Hindlimb muscle (tissue), 1 donor: Measurements from ENCODE around the gene OPN3. TPM values are rescaled to one million over a fixed set of nuclear protein-coding genes. Genes with fewer than 3 reads are reported as not detected.
"Not testable (repeated sequence)": the region's sequence is repeated elsewhere in the genome, so short reads cannot be mapped to it uniquely, and the experiment has no call there.

Source experiments
- DNase-seq: peaks from one replicate; pipeline ENCODE4 v3.0.0-alpha.2; 2013
- polyA plus RNA-seq: library from polyadenylated mRNA; unstranded; fragments of 120-200 nt; gene quantifications from one replicate; pipeline ENCODE4 v1.2.1, GENCODE V29; 2013; ENCODE audit not compliant: insufficient read length

OPN3 gene
- 27.0 TPM for polyA plus RNA-seq

GRCh38 chr1:241640149-241640866 lies at the start of gene OPN3, which contains the start of gene CHML:
OPN3 (minus strand) TSS chr1:241640369; CDS start chr1:241640254, 115 bp downstream.
CHML (minus strand) TSS chr1:241640369; CDS start chr1:241635766, 4,603 bp downstream.
- DNase-seq = peak; percentile 91

- DNase-seq = no peak
Observed at GRCh38 chr1:241688940-241689368, 48.8 kb upstream of the OPN3 start.

- no peak for DNase-seq
Observed at GRCh38 chr1:241684108-241684507, 43.9 kb upstream of the OPN3 start.

GRCh38 chr1:241682921-241683320 lies 42.8 kb upstream of the OPN3 start:
- DNase-seq = no peak

GRCh38 chr1:241681861-241682448 lies 41.8 kb upstream of the OPN3 start:
- DNase-seq = not testable (repeated sequence)

- DNase-seq = no peak
Observed at GRCh38 chr1:241679961-241680360, 39.8 kb upstream of the OPN3 start.

GRCh38 chr1:241679404-241679803 lies 39.2 kb upstream of the OPN3 start:
- DNase-seq = no peak

- no peak for DNase-seq
Observed at GRCh38 chr1:241678536-241678935, 38.4 kb upstream of the OPN3 start.

GRCh38 chr1:241677201-241677600 lies 37.0 kb upstream of the OPN3 start:
- no peak for DNase-seq

GRCh38 chr1:241675983-241676382 lies 35.8 kb upstream of the OPN3 start:
- DNase-seq = no peak

- DNase-seq = no peak
Observed at GRCh38 chr1:241674805-241675384, 34.7 kb upstream of the OPN3 start.

GRCh38 chr1:241672301-241672700 lies 32.1 kb upstream of the OPN3 start:
- DNase-seq = no peak

GRCh38 chr1:241666419-241666818 lies 26.2 kb upstream of the OPN3 start:
- no peak for DNase-seq

GRCh38 chr1:241660424-241660972 lies 20.3 kb upstream of the OPN3 start:
- no peak for DNase-seq

- DNase-seq = not testable (repeated sequence)
Observed at GRCh38 chr1:241659016-241659415, 18.8 kb upstream of the OPN3 start.

- no peak for DNase-seq
Observed at GRCh38 chr1:241658081-241658793, 18.1 kb upstream of the OPN3 start.

GRCh38 chr1:241654641-241655040 lies 14.5 kb upstream of the OPN3 start:
- no peak for DNase-seq

- no peak for DNase-seq
Observed at GRCh38 chr1:241654019-241654418, 13.8 kb upstream of the OPN3 start.

GRCh38 chr1:241652012-241652411 lies 11.8 kb upstream of the OPN3 start, which contains the start of gene WDR64:
WDR64 (plus strand) TSS chr1:241652281; CDS start chr1:241652485, 204 bp downstream.
- DNase-seq = no peak

GRCh38 chr1:241648159-241648558 lies 8.0 kb upstream of the OPN3 start:
- no peak for DNase-seq

- DNase-seq = no peak
Observed at GRCh38 chr1:241647658-241648057, 7.5 kb upstream of the OPN3 start.

GRCh38 chr1:241646201-241646600 lies 6.0 kb upstream of the OPN3 start:
- no peak for DNase-seq

- DNase-seq = no peak
Observed at GRCh38 chr1:241645199-241645598, 5.0 kb upstream of the OPN3 start.
